ENCODE measurements around the gene GPANK1. TPM values are rescaled to one million over a fixed set of nuclear protein-coding genes. Genes with fewer than 3 reads are reported as not detected.

Gene GPANK1
- total and polyA plus RNA-seq, 2 donors from 2014 or later = 17.7 to 28.6 TPM

DNA sequence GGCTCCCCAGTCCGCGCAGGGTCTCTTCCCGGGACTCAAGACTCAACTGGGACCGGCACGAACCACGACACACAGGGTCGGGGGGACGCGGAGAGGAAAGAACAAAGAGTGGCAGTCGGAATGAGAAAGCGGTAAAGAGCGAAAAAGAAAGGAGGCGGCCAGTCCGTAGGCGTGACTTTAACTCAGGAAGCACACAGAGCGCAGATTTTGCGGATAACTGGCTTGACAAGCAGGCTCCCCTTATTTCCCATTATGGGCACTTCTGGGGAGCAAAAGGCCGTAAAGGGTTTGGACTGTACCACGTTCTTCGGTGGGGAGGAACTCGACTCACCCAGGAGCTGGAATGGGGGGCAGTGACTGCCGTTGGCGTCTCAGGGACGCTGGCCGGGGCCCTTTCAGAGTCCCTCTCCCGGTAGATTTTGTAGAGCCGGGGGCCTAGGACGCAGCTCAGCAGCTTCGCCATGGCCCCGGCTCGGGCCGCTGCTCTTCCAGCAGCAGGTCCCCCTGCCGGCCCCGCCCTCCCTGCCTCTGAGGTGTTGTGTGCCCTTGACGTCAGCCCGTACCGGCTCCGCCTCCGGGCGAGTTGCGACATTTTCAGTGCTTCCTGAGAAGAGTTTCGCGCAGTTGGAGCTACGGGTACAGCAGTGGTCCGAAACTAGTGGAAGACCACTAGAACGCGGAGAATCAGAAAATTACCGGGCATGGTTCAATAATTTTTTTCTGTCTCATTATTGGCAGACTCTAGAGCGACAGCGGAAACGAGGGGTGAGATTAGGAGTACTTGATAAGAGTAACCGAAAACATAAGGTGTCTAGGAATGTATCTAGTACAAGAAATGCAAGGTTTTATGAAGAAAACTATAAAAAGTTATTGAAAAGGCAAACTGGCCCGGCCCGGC is 38.3 kb upstream of the GPANK1 start, which contains the start of gene ABHD16A:
Gene ABHD16A, minus strand, starts transcription at position 506 of the 898 bp plus-strand sequence. Its CDS starts 43 bp downstream, at position 463.
- Histone ChIP-seq H3K36me3 (ENCODE audit: control insufficient read depth in 2 of 3, insufficient read depth in 3 of 3, low read length in 3 of 3) (peaks cover 0 to 3% (median 0%) of the 10 kb centered on the region in 3 donors), H3K4me1 (ENCODE audit: control insufficient read depth in 2 of 3, insufficient read depth in 2 of 3, low read depth in 1 of 3, low read length in 3 of 3) (peaks cover 0 to 10% (median 9%) of the 10 kb centered on the region in 3 donors), H3K27me3 (ENCODE audit: control insufficient read depth, insufficient read depth, low read length) (no peaks in the 10 kb centered on the region), H3K27ac (ENCODE audit: low read depth in 2 of 2, low read length in 2 of 2) (peak within 1 kb of the TSS; percentile 92 to 95), H3K9ac (ENCODE audit: low read length in 3 of 3) (peak within 1 kb of the TSS; percentile 81 to 96 (median 88)), H3K9me3 (ENCODE audit: control insufficient read depth in 2 of 3, insufficient read depth in 1 of 3, low read length in 3 of 3) (no peaks in the 10 kb centered on the region), H3K4me3 (ENCODE audit: low read length in 3 of 3) (peak within 1 kb of the TSS; percentile 89 to 98 (median 96))
- FAIRE-seq = no peak
- intact Hi-C loops (cut with DNase I) = no loop called here
- DNase-seq = peak; percentile 99 to 100 (median 99)
- peak; percentile 10 for TF ChIP-seq CTCF (IDR thresholded peaks at IDR 0.05; ENCODE audit: borderline replicate concordance, extremely low read depth, insufficient read depth)

DNA sequence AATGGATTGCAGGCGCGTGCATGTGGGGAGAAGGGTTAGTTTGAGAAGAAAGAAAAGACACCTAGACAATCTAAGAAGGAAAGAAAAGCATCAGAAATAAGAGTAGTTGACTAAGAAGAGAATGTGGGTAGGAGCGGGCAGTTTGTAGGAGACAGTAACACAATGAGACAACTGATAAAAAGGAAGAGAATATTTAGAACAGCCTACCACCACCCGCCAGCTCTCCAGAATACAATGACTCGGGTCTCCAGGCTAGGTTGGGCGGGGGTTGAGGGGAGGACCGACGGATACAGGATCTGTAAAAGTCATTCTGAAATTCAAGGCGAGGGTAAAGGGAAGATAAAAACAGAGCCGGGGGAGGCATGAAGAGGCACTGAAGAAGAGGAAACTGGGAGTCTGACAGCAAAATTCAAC is 37.6 kb upstream of the GPANK1 start:
- Histone ChIP-seq H3K36me3 (ENCODE audit: control insufficient read depth in 2 of 3, insufficient read depth in 3 of 3, low read length in 3 of 3) (peaks cover 0 to 3% (median 3%) of the 10 kb centered on the region in 3 donors), H3K27ac (ENCODE audit: low read depth in 2 of 2, low read length in 2 of 2) (peak overlapping the region; percentile 92 to 95), H3K9me3 (ENCODE audit: control insufficient read depth in 2 of 3, insufficient read depth in 1 of 3, low read length in 3 of 3) (no peaks in the 10 kb centered on the region), H3K27me3 (ENCODE audit: control insufficient read depth, insufficient read depth, low read length) (no peaks in the 10 kb centered on the region), H3K9ac (ENCODE audit: low read length in 3 of 3) (peak overlapping the region; percentile 81 to 96 (median 88)), H3K4me3 (ENCODE audit: low read length in 3 of 3) (peak overlapping the region; percentile 89 to 98 (median 96)), H3K4me1 (ENCODE audit: control insufficient read depth in 2 of 3, insufficient read depth in 2 of 3, low read depth in 1 of 3, low read length in 3 of 3) (peaks cover 0 to 10% (median 9%) of the 10 kb centered on the region in 3 donors)
- DNase-seq = no peak
- no peak for FAIRE-seq
- TF ChIP-seq CTCF (IDR thresholded peaks at IDR 0.05; ENCODE audit: borderline replicate concordance, extremely low read depth, insufficient read depth) = no peak
- intact Hi-C loops (cut with DNase I) = no loop called here

DNA sequence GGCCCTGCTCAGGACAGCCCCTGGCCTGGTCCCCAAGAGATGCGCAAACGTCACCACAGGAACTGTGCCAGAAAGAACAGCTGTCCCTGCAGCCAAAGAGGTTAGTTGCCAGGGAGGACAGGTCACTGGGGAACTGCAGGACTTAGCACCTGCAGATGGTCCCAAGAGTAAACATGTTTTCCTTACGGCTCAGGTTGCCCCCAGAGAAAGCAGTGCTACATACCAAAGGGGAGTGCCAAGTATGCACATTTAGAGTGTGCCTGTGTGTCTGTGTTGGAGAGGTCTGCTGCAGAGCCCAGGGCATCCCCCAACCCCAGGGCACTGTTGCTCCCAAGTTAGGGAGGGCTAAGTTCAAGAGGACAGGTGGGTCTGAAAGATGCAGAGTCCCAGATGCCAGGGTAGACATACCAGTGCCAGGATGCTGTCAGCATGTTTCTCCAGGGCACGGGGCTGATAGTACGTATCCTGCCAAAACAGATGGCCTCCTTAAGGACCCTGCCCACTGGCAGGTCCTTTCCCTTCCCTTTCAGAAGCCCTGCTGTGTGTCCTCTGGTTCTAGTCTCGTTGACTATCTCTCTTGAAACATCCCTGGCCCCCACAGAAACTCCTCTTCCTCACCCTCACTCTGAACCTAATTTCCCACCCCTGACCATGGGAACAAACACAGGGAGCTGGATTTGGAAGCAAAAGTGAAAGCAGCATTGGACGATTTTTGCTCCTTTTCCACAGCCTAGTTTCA is 37.0 kb upstream of the GPANK1 start:
- H3K36me3 ChIP-seq (ENCODE audit: control insufficient read depth in 2 of 3, insufficient read depth in 3 of 3, low read length in 3 of 3) = peaks cover 3 to 5% (median 4%) of the 10 kb centered on the region in 3 donors
- FAIRE-seq (no peak), DNase-seq (peak in 3 of 5 donors; percentile 41 to 74 (median 52))
- H3K27me3 ChIP-seq (ENCODE audit: control insufficient read depth, insufficient read depth, low read length) = no peaks in the 10 kb centered on the region
- no peak overlapping the region for H3K27ac ChIP-seq (ENCODE audit: low read depth in 2 of 2, low read length in 2 of 2)
- TF ChIP-seq CTCF (IDR thresholded peaks at IDR 0.05; ENCODE audit: borderline replicate concordance, extremely low read depth, insufficient read depth) = no peak
- H3K9me3 ChIP-seq (ENCODE audit: control insufficient read depth in 2 of 3, insufficient read depth in 1 of 3, low read length in 3 of 3) = no peaks in the 10 kb centered on the region
- H3K4me1 ChIP-seq (ENCODE audit: control insufficient read depth in 2 of 3, insufficient read depth in 2 of 3, low read depth in 1 of 3, low read length in 3 of 3) = peaks cover 0 to 10% (median 9%) of the 10 kb centered on the region in 3 donors
- H3K9ac ChIP-seq (ENCODE audit: low read length in 3 of 3) = peak overlapping the region; percentile 81 to 96 (median 88)
- intact Hi-C loops (cut with DNase I) = no loop called here
- H3K4me3 ChIP-seq (ENCODE audit: low read length in 3 of 3) = peak overlapping the region; percentile 89 to 98 (median 96)
